HPDE6-E6E7 (cell line): ENCODE data around the gene MAP3K5.
"Not testable (repeated sequence)": the region's sequence is repeated elsewhere in the genome, so short reads cannot be mapped to it uniquely, and the experiment has no call there.

Source experiments
- DNase-seq: peaks from one replicate; pipeline ENCODE4 v3.0.0; 2011; ENCODE audit warnings: missing footprints; ENCODE audit errors: extremely low spot score

The MAP3K5 gene

DNA sequence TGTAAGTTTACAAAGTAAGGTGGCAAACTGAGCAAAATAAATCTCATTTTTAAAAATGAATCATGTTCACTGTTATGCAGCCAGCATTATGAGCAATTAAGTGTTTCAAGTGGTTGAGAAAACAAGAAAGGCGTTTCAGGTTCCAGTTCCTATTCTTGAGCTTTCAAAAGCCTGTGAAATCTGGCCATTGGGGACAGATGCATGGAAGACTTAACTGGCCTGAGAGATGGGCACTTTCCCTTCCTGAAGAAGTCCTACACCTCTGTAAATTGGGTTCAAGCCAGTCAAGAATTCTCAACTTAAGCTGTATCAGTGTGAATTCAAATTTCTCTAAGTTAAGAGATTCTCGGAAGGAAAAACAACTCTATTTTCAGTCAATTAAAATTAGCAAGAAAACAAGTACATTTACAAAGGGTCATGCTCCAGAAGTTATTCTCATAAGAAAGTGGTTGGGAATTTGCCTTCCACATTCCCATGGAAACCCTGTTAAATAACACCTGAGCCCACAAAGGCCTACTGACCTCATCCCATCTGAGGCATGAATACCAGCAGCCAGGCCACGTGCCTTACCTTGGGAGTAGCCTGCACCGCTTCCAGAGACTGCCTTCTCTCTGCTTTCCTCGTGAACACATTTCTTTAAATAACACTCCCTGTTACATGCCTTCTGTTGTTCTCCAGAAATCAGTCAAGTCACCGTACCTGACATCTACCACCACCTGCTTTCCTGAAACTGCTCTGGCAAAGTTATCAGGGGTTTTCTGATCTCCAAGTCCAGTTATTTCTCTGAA is 19.4 kb downstream of the MAP3K5 start:
- no peak for DNase-seq

DNA sequence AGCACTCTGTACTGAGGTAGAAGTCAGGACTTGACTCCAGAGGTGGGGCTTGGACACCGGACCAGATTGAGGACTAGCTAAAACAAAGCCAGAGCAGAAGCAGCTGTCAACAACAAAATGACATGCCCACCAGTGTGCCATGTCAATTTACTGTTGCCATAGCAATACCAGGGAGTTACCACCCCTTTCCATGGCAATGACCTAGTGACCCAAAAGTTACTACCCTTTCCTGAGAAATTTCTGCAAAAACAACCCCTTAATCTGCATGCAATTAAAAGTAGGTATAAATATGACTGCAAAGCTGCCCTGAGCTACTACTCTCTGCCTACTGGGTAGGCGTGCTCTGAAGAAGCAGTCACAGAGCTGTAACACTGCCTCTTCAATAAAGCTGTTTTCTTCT is 21.0 kb downstream of the MAP3K5 start:
- DNase-seq = no peak

GRCh38 chr6:136769759-136770158 is 22.5 kb downstream of the MAP3K5 start:
- no peak for DNase-seq

DNA sequence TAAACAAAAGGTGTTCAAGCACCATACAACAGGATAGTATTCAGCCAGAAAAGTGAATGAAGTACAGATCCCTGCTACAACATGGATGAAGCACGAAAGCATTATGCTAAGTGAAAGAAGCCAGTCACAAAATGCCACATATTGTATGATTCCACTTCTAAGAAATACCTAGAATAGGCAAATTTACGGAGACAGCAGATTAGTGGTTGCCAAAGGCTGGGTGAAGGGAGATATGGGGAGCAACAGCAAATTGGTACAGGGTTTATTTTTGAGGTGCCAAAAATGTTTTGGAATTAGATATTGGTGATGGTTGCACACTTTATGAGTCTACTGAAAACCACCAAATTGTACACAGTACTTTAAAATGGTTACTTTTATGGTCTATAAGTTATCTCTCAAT is 23.2 kb downstream of the MAP3K5 start:
- no peak for DNase-seq

GRCh38 chr6:136767570-136768309 is 24.5 kb downstream of the MAP3K5 start:
- no peak for DNase-seq

DNA sequence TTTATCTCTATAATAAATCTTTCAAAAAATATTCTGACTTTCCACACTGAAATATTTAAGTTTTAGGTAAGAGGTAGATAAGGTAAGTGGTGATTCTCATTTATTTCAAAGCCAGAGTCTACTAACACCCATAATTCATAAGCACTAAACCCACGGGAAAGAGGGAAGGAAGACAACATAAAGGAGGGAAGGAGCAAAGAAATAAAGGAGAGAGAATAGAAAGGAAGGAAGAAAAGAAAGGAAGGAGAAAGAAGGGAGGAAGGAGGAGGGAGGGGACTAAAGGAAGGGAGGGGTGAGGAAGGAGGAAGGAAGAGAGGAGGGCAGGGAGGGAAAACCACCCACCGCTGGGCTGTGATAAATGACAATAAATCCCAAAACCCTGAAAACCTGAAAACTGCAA is 25.2 kb downstream of the MAP3K5 start:
- no peak for DNase-seq

DNA sequence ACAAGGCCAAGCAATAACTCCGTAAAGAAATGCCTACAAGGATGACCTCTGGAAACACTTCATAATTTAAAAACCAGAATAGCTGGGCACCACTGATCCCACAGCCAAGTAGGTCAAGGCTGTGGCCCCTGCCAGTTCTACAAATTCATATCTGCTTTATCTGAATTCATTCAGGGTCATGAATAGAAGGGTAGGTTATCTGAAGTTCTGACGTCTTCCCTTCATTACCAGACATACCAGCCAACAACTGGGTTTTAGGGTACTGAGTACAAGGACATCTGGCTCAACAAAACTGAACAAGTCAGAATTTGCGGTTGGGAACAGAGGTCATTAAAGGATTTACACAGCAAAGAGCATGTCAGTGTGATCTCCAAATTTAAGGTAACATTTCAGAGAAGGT is 26.0 kb downstream of the MAP3K5 start:
- DNase-seq = no peak

- no peak for DNase-seq
Observed at GRCh38 chr6:136764517-136764993, 27.7 kb downstream of the MAP3K5 start.

DNA sequence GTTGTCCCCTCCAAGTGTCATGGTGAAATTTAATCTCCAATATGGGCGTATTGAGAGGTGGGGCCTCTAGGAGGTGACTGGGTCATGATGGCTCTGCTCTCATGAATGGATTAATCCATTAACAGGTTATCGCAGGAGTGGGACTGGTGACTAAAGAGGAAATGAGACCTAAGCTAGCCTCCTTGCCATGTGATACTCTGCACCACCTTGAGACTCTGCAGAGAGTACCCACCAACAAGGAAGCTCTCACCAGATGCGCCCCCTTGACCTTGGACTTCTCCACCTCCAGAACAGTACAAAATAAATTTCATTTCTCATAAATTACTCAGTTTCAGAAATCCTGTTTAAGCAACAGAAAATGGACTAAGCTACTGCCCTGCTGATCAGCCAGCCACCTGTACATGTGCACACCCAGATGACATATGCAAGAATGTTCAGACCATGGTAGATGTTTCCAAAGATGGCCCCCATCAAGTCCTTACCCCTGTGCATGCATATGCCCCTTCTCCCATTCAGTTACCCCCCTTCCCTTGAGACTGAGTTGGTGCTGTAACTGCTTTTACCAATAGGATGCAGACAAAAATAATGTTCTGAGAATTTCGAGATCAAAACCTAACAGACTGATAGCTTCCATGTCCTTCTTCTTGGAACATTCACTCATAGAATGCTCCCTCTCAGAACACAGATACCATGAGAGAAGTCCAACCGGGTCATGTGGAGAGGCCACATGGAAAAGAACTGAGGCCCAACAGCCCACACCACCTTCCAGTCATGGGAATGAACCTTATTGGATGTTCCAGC is 28.4 kb downstream of the MAP3K5 start:
- no peak for DNase-seq

DNA sequence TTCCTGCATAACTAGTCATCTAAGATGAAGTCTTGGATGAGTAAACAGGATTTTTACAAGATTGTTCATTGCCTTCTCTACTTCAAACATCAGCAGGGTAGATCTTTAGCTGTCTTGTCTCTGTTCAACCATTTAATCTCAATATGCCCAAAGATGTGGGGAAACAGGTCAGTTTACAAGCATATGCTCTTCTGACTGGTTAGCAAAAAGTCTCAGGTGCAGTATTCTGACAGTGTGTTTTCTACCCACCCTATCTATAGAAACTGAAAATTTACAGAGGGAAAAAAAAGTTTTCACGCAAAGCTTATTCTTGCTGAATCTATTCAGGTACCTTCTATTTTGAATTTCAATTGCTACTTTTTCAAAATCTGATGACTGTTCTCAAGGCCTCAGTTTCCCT is 29.0 kb downstream of the MAP3K5 start:
- no peak for DNase-seq

DNA sequence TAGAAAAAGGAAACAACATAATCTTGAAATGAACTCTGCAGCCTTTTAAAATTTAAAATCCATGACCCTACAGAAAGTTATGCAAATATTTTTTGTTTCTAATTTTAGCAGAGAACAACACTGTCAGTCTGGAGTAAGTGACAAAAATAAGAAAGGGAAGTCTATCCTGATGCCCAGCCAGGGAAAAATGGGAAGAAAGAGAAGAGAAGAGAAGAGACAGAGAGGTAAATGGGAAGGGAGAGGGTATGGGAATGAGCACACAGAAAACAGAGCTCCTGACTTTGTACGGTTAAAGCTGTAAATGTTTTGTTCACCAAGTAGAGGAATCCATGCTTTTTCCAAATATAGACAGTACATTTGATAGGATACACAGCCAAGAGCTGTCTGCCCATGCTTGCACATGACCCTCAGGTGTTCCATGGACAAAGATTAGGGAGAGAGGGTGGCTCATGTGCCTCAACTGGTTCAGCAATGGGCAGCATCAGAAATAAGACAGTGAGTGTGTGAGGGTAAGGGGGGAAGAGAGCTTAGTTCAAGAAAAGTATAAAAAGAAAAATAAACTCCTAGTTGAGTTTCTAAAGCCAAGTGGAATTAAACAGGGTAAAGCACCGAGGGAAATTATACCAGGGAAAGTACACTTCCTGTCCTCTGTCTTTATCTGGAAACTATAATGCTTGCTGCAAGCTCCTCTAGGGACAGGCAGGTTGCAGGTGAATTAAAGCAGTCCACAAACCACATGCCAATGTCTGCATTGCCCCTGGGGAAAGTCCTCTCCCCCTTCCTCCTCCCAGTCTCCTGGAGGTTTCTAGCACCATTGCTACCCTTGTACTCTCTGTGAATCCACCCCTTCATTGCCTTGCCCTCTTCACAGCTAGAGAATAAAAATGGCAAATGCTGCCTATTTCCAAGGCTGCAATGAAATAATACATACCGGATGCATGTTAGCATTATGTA is 30.0 kb downstream of the MAP3K5 start:
- DNase-seq = no peak

- DNase-seq = no peak
Observed at GRCh38 chr6:136761227-136761922, 30.9 kb downstream of the MAP3K5 start.

- DNase-seq = not testable (repeated sequence)
Observed at GRCh38 chr6:136760781-136761180, 31.5 kb downstream of the MAP3K5 start.

GRCh38 chr6:136757150-136757549 is 35.1 kb downstream of the MAP3K5 start:
- DNase-seq = no peak

GRCh38 chr6:136754820-136755219 is 37.5 kb downstream of the MAP3K5 start:
- DNase-seq = no peak

DNA sequence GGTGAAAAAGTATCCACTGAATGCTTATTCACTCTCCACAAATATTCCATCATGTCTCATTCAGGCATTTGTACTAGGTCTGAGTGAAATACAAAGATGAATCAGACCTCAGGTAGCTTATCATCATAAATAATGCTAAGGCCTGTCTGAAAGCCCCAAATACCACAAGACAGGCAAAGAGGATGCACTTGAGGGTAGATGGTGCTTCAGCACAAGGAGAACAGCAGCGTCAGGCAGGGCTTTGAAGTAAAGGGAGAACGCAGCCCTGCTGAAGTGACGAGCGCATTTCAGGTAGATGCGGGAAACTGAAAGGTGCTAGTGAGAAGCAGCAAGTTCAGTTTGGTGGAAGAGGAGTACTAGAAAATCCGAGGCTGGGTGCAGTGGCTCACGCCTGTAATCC is 38.7 kb downstream of the MAP3K5 start:
- no peak for DNase-seq

GRCh38 chr6:136752554-136752953 is 39.7 kb downstream of the MAP3K5 start:
- no peak for DNase-seq

DNA sequence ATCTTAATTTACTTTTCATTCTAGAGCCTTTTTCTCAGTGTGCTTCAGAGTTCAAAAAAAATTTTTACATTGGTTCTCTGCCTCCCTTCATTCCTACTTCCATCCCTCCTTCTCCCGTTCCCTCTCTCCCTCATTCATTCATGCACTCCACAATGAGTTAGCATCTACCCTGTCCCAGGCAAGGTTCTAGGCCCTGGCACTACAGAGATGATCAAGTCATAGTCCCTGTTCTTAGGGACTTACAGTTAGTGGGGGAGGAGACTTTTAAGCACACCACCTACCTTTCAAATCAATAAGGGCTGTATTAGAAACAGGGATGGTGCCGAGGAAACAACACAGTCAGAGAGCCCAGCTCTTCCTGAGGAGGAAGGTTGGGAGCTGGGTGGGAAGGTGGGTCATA is 40.3 kb downstream of the MAP3K5 start:
- no peak for DNase-seq

- no peak for DNase-seq
Observed at GRCh38 chr6:136751522-136751956, 40.7 kb downstream of the MAP3K5 start.

DNA sequence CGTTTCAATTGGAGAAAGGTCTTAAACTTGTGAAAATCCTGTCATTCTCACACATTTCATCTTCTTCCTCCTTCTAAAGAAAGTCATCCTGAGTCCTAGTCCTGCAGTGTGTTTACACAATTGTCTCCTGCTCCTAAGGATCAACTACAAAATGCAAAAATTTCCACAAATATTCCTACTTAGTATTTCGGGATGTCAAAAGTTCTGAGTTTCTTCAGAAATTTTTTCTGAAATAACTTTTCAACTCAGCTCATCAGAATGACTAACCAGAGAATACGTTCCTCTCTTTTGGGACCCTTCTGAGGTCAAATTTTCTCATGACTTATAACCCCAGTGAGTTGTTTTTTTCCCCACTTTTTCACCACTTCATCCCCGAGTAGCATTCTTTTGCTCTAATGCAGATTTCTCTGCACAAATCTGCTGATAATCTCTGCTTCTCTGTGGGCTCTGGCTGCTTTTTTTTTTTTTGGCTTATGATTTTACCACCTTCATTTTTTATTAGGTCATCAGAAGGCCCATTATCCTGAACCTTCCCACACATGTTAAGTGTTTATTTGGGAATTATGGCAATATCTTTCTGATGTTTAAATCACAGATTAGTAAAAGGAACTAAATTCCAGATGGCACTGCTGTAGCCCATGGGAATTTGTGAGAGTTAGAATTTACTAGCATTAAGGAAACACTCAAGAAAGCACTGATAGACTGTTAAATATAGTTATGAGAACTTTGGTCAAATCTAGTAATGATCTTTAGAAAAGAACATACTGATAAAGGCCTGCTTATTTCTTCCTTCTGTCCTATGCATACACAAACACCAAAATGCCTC is 41.4 kb downstream of the MAP3K5 start:
- no peak for DNase-seq
